Omental fat pad (tissue), 4 donors: ENCODE results near the gene CCDC136. TPM values are rescaled to one million over a fixed set of nuclear protein-coding genes. Genes with fewer than 3 reads are reported as not detected.
A peak's percentile ranks its signal among the peaks of the same experiment; 100 is the strongest.

Experiments
- ATAC-seq: fragments of 150-250 bp; one replicate; pipeline ENCODE4 v1.9.1; 2016; ENCODE audit warnings: mild to moderate bottlenecking, moderate library complexity; ENCODE audit not compliant: low FRiP score
- DNase-seq: peaks from one replicate; pipeline ENCODE4 v3.0.0-alpha.2; 2019; ENCODE audit warnings: low spot score
- total RNA-seq, 4 donors: library from RNA; depleted of rRNA; stranded (reverse); fragments of >200 nt; gene quantifications; one replicate each; pipeline ENCODE4 v1.1.0, GENCODE V29; 2016
- TF ChIP-seq, protein P1 (sequence below), 3 donors: fragments of 450-650 bp; IDR thresholded peaks; one replicate each; pipeline ENCODE4 v1.5.1; 2016 to 2017; ENCODE audit warnings: antibody characterized with exemption in 3 of 3, mild to moderate bottlenecking in 3 of 3, moderate library complexity in 2 of 3

The CCDC136 gene
- total RNA-seq, 4 donors from 2014 or later = 1.7 to 27.9 (median 2.7) TPM

- ATAC-seq (no peak), DNase-seq (no peak)
- TF ChIP-seq, protein P1, sequence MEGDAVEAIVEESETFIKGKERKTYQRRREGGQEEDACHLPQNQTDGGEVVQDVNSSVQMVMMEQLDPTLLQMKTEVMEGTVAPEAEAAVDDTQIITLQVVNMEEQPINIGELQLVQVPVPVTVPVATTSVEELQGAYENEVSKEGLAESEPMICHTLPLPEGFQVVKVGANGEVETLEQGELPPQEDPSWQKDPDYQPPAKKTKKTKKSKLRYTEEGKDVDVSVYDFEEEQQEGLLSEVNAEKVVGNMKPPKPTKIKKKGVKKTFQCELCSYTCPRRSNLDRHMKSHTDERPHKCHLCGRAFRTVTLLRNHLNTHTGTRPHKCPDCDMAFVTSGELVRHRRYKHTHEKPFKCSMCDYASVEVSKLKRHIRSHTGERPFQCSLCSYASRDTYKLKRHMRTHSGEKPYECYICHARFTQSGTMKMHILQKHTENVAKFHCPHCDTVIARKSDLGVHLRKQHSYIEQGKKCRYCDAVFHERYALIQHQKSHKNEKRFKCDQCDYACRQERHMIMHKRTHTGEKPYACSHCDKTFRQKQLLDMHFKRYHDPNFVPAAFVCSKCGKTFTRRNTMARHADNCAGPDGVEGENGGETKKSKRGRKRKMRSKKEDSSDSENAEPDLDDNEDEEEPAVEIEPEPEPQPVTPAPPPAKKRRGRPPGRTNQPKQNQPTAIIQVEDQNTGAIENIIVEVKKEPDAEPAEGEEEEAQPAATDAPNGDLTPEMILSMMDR (IDR thresholded peaks at IDR 0.05) = no peak
Observed at GRCh38 chr7:128827248-128827958, 35.6 kb downstream of the CCDC136 start.

DNA sequence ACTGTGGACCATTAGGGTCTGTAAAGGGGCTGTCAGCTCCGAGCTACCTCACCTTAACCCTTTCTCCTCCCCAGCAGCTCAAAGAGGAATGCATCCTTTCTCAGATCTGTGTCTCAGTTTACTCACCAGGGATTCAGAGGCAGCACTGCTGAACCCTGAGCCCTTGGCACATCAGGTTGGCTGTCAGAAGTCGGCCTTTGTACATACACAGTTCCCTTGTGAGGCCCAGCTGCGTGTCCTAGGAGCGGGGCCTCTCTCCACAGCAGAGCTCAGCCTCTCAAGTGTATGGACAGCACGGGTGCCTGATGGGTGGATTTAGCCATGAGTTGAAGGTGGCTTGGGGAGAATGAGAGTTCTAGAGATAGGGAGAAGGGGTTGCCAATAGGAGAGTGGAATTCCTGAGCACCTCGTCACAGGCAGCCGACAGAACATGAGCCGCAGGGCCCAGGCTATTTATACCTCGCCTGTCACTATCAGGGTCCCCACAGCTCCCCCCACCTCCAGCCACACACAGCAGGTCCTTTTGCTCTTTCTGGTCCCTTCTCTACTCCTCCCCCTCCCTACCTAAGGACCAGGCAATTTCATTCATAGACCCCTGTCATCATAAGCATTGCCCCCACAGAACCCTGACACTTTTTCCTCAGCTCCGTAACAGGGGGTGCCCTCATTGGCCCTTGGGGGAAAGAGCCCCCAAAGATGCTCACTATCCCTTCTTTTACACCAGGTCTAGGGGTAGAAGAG is 36.4 kb downstream of the CCDC136 start:
- ATAC-seq (no peak), DNase-seq (no peak)
- TF ChIP-seq, protein P1 (IDR thresholded peaks at IDR 0.05) = no peak

GRCh38 chr7:128829391-128830166 is 37.8 kb downstream of the CCDC136 start:
- DNase-seq = no peak
- ATAC-seq = peak; percentile 30
- TF ChIP-seq, protein P1 (IDR thresholded peaks at IDR 0.05) = no peak

- ATAC-seq = peak; percentile 25
Observed at GRCh38 chr7:128830231-128831177, 38.7 kb downstream of the CCDC136 start, which contains the start of gene FLNC. Gene FLNC (plus strand): TSS chr7:128830406. CDS start chr7:128830638, 232 bp downstream.

GRCh38 chr7:128831178-128831993 is 39.6 kb downstream of the CCDC136 start:
- no peak for DNase-seq
- no peak for ATAC-seq
- TF ChIP-seq, protein P1 (IDR thresholded peaks at IDR 0.05) = no peak

More at GRCh38 chr7:128830231-128831177, 38.7 kb downstream of the CCDC136 start, which contains the start of gene FLNC:
- TF ChIP-seq, protein P1 (IDR thresholded peaks at IDR 0.05) = no peak
- no peak for DNase-seq
